Raji (cell line): Measurements from ENCODE around the gene FAM219A.

Source experiments
- POLR2A ChIP-seq: IDR thresholded peaks from 2 replicates; pipeline ENCODE4 v1.6.1; 2011; ENCODE audit warnings: low read depth, low read length, control low read depth; ENCODE audit not compliant: insufficient read depth

The FAM219A gene

GRCh38 chr9:34458959-34459340 is 580 bp upstream of the FAM219A start:
- no peak for TF ChIP-seq POLR2A

DNA sequence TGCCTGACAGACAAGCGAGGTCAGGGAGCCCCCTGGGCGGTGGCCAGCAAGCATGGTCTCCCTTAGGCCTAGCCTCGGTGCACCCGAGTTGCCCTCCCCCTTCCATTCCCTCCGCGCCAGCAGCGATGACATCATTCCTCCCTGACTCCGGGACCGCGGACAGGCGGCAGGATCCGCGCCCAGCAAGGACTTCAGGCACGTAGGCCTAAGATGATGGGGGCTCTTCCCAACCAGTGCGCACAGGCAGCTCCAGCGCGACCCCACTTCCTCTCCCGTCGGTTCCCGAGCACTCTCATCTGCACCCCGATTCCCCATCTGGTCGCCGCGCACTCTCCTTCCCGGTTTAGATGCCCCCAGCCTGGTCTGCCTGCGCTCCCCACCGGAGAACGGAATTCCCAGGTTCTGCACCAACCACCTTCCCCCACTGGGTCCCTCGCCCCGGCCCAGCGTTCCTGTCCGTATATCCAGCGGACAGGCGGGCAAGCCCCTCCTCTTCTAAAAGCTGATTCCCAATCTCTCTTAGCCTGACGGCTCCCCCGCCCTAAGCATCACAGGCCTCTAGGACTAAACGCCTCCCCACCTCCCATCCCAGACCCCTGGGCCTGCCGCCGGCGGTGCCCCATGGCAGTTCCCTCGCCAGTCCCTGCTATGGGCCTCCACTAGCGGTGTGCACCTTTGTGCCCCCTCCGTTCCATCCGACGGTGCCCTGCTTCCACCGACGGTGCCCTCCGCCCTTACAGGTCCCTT is 931 bp downstream of the FAM219A start:
- no peak for TF ChIP-seq POLR2A

DNA sequence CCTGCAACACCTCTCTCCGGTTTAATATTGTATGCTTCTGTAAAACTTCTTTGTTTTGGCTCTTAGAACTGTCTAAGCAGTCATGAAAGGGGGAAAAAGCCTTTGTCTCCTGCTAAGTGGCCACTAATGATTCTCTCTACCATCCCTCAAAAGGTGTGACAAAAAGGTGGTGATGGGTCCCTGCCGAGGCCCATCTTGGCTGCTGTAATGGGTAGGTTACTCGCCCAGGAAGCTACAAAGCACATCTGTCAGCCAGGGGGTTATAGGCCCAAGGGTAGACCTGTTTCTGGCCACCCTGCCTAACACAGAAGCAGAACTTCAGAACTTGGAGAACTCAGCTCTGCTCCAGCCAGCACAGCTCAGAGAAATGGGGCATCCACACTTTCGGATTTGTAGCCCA is 1.6 kb downstream of the FAM219A start:
- no peak for TF ChIP-seq POLR2A

DNA sequence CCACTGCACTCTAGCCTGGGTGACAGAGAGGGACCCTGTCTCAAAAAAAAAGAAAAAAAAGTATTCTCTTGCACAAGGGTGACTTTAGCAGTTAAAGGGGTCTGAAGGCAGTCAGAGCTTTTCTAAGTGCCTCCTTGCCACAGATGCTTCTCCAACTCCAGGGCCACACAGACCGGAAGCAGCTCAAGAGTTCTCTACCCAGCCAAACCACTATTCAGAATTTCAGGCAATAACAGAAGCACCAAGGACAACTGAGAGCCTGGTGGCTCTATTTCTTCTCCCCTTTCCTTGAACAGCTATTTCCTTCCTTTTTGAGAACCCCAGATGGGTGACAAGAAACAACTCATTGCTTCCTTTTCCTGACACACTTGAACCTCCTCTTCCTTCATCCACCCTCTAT is 2.2 kb downstream of the FAM219A start:
- TF ChIP-seq POLR2A = no peak

DNA sequence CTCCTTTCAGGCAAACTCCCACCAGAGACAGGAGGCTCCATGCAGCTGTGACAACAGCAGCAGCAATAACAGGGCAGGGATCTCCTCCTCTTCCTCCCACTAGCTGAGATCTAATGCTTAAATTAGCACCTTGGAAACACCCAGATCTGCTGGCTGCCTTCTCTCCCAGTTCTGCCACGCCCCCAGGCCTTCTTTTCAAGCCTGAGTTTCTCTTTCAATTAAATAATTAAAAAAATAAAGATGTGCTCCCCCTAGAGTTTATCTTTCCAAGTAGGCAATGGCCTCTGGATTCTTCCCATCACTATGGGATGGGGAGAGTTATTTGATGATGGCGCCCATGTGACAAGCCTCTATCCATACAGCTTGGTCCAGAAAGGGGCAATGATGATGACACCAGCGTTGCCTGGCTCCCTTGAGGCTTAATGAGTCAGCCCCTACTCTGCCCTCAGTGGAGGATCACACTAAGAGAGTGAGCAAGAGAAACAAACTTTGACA is 3.8 kb downstream of the FAM219A start:
- no peak for TF ChIP-seq POLR2A

- no peak for TF ChIP-seq POLR2A
These were observed 5.8 kb downstream of the FAM219A start for GRCh38 chr9:34452568-34452967.

- no peak for TF ChIP-seq POLR2A
These were observed 6.8 kb downstream of the FAM219A start for GRCh38 chr9:34451545-34451944.

DNA sequence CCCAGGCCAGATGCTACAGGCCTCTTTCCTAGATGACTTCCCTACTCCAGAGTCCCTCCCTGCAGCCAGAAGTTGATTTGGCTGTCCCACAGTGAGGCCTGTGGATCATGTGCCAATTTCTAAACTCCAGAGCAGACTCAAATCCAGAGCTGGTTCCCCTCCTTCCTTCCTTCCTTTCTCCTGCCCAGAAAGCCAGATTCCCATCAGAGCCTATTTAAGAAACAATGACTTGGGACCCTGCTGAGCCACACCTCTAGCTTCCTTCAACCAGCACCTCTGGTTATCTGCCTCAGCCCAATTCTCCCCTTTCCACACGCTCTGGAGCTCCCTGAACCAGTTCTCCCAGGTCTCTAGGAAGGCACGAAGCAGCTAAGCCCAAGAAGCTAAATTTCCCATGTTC is 7.2 kb downstream of the FAM219A start:
- TF ChIP-seq POLR2A = no peak

DNA sequence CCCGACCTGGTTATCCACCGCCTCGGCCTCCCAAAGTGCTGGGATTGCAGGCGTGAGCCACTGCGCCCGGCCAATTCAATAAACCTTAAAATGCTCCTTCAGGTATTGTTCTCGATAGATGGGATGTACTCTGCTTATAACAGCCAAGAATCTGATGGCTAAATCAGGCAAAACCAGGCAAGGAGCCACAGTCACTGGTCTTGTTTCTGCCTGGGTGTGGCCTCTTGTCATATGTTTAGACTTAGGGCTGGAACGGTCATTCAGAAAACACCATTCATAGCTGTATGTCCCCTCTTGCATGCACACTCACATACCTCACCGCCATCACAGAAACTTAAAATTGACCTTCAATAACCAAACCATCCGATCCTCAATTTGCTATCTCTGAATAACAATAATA is 7.7 kb downstream of the FAM219A start:
- no peak for TF ChIP-seq POLR2A

DNA sequence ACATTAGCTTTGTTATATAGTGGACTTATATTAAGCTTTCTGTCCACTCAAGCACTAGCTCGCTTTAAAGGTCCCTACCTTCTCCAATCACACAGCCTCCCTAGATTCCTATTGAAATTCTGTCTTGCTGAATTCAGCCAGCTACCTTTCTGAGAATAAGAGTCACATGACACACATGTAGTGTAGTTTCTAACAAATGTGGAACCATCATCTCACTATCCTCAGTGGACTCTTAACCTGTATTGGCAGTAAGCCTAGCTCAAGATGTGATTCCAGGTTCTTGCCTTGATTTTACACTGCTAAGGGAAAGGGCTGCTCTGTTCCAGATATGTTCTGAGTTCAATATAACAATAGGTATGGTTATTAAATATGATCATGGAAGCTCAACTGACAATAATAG is 11.4 kb downstream of the FAM219A start:
- TF ChIP-seq POLR2A = no peak

DNA sequence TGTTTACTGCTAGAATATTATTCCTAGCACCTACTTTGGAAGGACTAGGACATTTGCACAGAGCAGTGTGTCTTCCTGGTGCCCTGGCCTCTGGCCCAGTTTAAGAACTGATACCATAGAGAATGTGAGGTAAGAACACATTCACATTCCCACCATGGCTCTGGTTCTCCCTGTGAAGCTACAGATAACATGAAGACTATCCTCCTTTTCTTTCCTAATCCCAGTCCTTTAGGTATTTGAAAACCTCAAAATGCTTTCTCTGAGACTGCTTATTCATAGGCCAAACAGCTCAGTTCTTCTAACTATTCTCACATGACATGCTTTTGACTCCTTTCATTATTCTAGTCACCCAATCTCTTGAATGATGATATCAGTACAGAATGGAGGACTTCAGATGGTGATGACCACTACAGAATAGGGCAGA is 11.9 kb downstream of the FAM219A start:
- no peak for TF ChIP-seq POLR2A

DNA sequence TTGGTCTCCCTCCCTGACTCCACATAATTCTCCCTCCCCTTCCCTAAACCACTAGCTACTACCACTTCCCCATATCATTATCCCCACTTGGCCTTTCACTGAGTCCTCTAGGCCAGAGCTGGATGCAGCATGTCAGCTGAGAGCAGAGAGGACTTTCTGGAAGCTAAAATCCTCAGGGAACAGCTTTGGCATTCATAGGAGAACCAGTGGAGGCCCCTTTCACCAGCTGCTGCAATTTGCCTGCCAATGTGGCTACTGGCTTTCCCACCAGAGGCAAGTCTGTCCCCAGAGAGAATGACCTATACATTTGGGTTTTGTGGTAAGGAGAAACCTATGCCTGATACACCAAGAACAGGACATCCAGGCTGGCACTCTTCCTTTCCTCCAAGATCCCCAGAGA is 14.4 kb downstream of the FAM219A start:
- TF ChIP-seq POLR2A = no peak

DNA sequence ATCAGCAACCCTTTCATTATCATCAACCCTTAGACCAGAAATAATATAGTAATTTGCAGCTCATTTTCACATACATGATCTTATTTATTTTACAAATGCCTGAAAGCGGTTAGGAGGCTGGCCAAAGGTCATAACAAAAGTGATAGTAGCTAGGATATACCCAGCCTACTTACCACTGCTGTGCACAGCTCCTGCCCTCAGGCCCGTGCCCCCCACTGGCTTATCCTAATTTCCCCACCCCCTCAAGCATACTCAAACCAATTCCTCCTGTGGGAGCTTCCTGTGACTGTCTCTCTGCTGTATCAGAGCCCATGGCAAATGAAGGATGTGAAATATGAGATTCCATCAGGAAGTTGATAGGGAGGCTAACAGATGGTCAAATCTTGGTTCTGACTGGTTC is 14.8 kb downstream of the FAM219A start:
- TF ChIP-seq POLR2A = no peak

GRCh38 chr9:34442770-34443169 is 15.6 kb downstream of the FAM219A start:
- no peak for TF ChIP-seq POLR2A

DNA sequence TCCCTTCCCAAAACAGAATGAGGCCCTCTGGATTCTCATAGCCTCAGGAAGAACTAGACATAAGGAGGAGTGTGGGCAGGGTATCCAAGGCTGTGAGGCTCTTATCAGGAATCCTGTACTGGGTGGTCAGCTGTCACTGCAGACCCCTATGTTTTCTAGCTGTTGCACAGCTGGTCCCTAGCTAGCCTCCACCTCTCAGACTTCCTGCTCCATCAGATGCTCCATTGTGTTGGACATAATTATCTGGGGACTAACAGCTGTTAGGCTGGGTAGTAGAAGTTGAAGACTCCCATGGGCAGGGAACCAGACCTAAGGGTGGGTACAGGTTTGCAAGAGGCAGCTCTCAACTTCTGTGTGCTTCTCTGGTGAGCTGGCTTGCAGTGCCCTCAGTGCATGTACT is 18.4 kb downstream of the FAM219A start:
- TF ChIP-seq POLR2A = no peak

- no peak for TF ChIP-seq POLR2A
These were observed 21.1 kb downstream of the FAM219A start for GRCh38 chr9:34437006-34437925.
